BLaER1 (cell line): ENCODE measurements around the gene MAGEA2.
"Not testable (repeated sequence)": the region's sequence is repeated elsewhere in the genome, so short reads cannot be mapped to it uniquely, and the experiment has no call there.

Experiments
- H3K27ac ChIP-seq: shearing (Covaris generic); formaldehyde crosslinking; 2 replicates; pipeline ENCODE4 v1.8.1; 2022
- H3K27me3 ChIP-seq: shearing (Covaris generic); formaldehyde crosslinking; 2 replicates; pipeline ENCODE4 v1.8.1; 2022
- H3K36me3 ChIP-seq: shearing (Covaris generic); formaldehyde crosslinking; 2 replicates; pipeline ENCODE4 v1.8.1; 2022
- H3K4me1 ChIP-seq: shearing (Covaris generic); formaldehyde crosslinking; 2 replicates; pipeline ENCODE4 v1.8.1; 2022
- H3K4me2 ChIP-seq: shearing (Covaris generic); formaldehyde crosslinking; 2 replicates; pipeline ENCODE4 v1.8.1; 2022
- H3K4me3 ChIP-seq: shearing (Covaris generic); formaldehyde crosslinking; 2 replicates; pipeline ENCODE4 v1.8.1; 2022
- H3K9ac ChIP-seq: shearing (Covaris generic); formaldehyde crosslinking; 2 replicates; pipeline ENCODE4 v1.8.1; 2022
- H3K9me3 ChIP-seq: shearing (Covaris generic); formaldehyde crosslinking; 2 replicates; pipeline ENCODE4 v1.8.1; 2022
- H4K20me1 ChIP-seq: shearing (Covaris generic); formaldehyde crosslinking; 2 replicates; pipeline ENCODE4 v1.8.1; 2022
- Cebpa-rat ChIP-seq: shearing (Covaris generic); IDR thresholded peaks from 2 replicates; pipeline ENCODE4 v1.8.1; 2022

The MAGEA2 gene

GRCh38 chrX:152735860-152736511, 17.7 kb downstream of the MAGEA2 start:
- Histone ChIP-seq H4K20me1 (no peaks in the 10 kb centered on the region), H3K36me3 (no peaks in the 10 kb centered on the region), H3K4me1 (no peaks in the 10 kb centered on the region), H3K27ac (no peak overlapping the region), H3K4me2 (no peak overlapping the region), H3K4me3 (no peak overlapping the region), H3K9me3 (no peaks in the 10 kb centered on the region), H3K9ac (no peak overlapping the region), H3K27me3 (peaks cover 74% of the 10 kb centered on the region)
- TF ChIP-seq Cebpa-rat: no peak

DNA sequence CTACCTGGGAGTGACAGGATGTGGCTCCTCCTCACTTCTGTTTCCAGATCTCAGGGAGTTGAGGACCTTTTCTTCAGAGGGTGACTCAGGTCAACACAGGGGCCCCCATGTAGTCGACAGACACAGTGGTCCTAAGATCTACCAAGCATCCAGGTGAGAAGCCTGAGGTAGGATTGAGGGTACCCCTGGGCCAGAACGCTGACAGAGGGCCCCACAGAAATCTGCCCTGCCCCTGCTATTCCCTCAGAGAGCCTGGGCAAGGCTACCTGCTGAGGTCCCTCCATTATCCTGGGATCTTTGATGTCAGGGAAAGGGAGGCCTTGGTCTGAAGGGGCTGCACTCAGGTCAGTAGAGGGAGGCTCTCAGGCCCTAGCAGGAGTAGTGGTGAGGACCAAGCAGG, 18.5 kb downstream of the MAGEA2 start:
- Histone ChIP-seq H3K27me3 (peaks cover 66% of the 10 kb centered on the region), H3K4me2 (no peak overlapping the region), H3K4me3 (no peak overlapping the region), H3K9ac (no peak overlapping the region), H3K36me3 (no peaks in the 10 kb centered on the region), H3K27ac (no peak overlapping the region), H3K4me1 (no peaks in the 10 kb centered on the region), H4K20me1 (no peaks in the 10 kb centered on the region), H3K9me3 (no peaks in the 10 kb centered on the region)
- no peak for TF ChIP-seq Cebpa-rat

- H3K36me3 ChIP-seq, H3K4me1 ChIP-seq, H3K9ac ChIP-seq, H3K4me3 ChIP-seq, H3K27ac ChIP-seq, H4K20me1 ChIP-seq, H3K9me3 ChIP-seq, H3K4me2 ChIP-seq: not testable (repeated sequence)
- peaks cover 62% of the 10 kb centered on the region for H3K27me3 ChIP-seq
Observed at GRCh38 chrX:152734143-152734858, 19.3 kb downstream of the MAGEA2 start.

GRCh38 chrX:152733261-152733975, 20.2 kb downstream of the MAGEA2 start, which contains the start of the genes CSAG1 and MAGEA12:
Gene CSAG1, minus strand, starts transcription at chrX:152733721. Its CDS starts 1,261 bp downstream, at chrX:152732460.
Gene MAGEA12, plus strand, starts transcription at chrX:152733757. Its CDS starts 2,405 bp downstream, at chrX:152736162.
- no peaks in the 10 kb centered on the region for H4K20me1 ChIP-seq
- no peaks in the 10 kb centered on the region for H3K36me3 ChIP-seq
- H3K4me1 ChIP-seq: no peaks in the 10 kb centered on the region
- no peak within 1 kb of the TSS for H3K4me3 ChIP-seq
- H3K27ac ChIP-seq: no peak within 1 kb of the TSS
- no peaks in the 10 kb centered on the region for H3K9me3 ChIP-seq
- no peak for TF ChIP-seq Cebpa-rat
- H3K9ac ChIP-seq: no peak within 1 kb of the TSS
- no peak within 1 kb of the TSS for H3K4me2 ChIP-seq
- peaks cover 61% of the 10 kb centered on the region for H3K27me3 ChIP-seq

- no peaks in the 10 kb centered on the region; the same call in 1 of the 2 replicates for H4K20me1 ChIP-seq
- H3K36me3 ChIP-seq: no peaks in the 10 kb centered on the region
- H3K4me3 ChIP-seq: no peak overlapping the region
- no peaks in the 10 kb centered on the region for H3K4me1 ChIP-seq
- H3K4me2 ChIP-seq: no peak overlapping the region
- H3K9ac ChIP-seq: no peak overlapping the region
- no peak overlapping the region for H3K27ac ChIP-seq
- TF ChIP-seq Cebpa-rat: no peak
- H3K9me3 ChIP-seq: no peaks in the 10 kb centered on the region
- H3K27me3 ChIP-seq: peaks cover 36% of the 10 kb centered on the region
Observed at GRCh38 chrX:152725409-152725808, 28.2 kb downstream of the MAGEA2 start.

GRCh38 chrX:152713815-152714787, 39.5 kb downstream of the MAGEA2 start, which contains the start of gene MAGEA2B:
Gene MAGEA2B, plus strand, starts transcription at chrX:152714628. Its CDS starts 2,479 bp downstream, at chrX:152717107.
- H3K9ac ChIP-seq, H3K27me3 ChIP-seq, H3K9me3 ChIP-seq, H3K4me2 ChIP-seq, H3K36me3 ChIP-seq, H3K4me3 ChIP-seq, H3K27ac ChIP-seq, H4K20me1 ChIP-seq, H3K4me1 ChIP-seq: not testable (repeated sequence)

DNA sequence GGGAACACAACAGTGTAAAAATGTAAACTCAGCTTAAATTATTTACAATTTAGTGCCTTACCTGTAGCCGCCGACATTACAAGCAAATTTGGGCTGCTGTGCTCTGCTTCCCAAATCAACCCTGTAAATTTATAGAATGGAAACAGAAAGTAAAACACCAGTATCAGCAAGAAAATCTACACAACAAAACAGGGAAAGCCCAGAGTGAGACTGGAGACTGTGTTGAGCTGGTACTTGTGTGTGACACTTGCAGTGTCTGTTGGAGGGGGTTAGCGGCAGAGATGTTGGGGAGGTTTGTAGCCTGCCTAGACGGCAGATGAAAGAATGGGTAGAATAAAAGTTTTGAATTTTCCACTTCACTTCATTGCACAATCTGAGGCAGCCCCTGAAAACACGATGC, 40.4 kb downstream of the MAGEA2 start:
- not testable (repeated sequence) for H3K27ac ChIP-seq, H3K9me3 ChIP-seq, H3K9ac ChIP-seq, H3K36me3 ChIP-seq, H3K4me2 ChIP-seq, H3K27me3 ChIP-seq, H3K4me3 ChIP-seq, H3K4me1 ChIP-seq, H4K20me1 ChIP-seq

- H3K27ac ChIP-seq, H3K4me2 ChIP-seq, H3K9me3 ChIP-seq, H4K20me1 ChIP-seq, H3K27me3 ChIP-seq, H3K4me1 ChIP-seq, H3K4me3 ChIP-seq, H3K36me3 ChIP-seq, H3K9ac ChIP-seq: not testable (repeated sequence)
Observed at GRCh38 chrX:152709173-152709572, 44.5 kb downstream of the MAGEA2 start, which contains the start of gene CSAG2. Gene CSAG2, minus strand, starts transcription at chrX:152709273. Its CDS starts 161 bp downstream, at chrX:152709112.

DNA sequence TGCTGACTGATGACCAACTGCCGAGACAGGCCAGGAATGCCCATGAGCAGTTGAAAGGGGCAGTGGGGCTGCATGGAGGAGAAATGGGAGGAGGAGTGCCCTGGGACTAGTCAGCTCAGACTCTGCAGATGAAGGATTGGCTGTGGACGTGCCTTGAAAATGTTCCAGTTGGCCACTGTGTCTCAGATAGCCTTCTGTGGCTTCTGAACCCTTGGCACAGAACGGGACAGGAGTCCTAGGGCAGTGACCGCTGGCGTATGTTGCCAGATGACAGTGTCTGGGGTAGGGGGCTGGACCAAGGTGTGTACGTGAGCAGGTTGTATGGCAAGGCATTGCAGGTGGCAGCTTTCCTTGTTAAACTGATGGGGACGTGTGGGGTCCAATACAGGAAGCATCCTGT, 47.1 kb downstream of the MAGEA2 start:
- H4K20me1 ChIP-seq, H3K27ac ChIP-seq, H3K9ac ChIP-seq, H3K27me3 ChIP-seq, H3K4me2 ChIP-seq, H3K4me3 ChIP-seq, H3K4me1 ChIP-seq, H3K36me3 ChIP-seq, H3K9me3 ChIP-seq: not testable (repeated sequence)

GRCh38 chrX:152700390-152700789, 53.3 kb downstream of the MAGEA2 start:
- H3K4me3 ChIP-seq, H3K9me3 ChIP-seq, H3K4me2 ChIP-seq, H3K27ac ChIP-seq, H4K20me1 ChIP-seq, H3K9ac ChIP-seq, H3K4me1 ChIP-seq, H3K36me3 ChIP-seq, H3K27me3 ChIP-seq: not testable (repeated sequence)
